ENCODE data around the gene CCDC27.
"Not testable (repeated sequence)": the region's sequence is repeated elsewhere in the genome, so short reads cannot be mapped to it uniquely, and the experiment has no call there.

CCDC27 gene

DNA sequence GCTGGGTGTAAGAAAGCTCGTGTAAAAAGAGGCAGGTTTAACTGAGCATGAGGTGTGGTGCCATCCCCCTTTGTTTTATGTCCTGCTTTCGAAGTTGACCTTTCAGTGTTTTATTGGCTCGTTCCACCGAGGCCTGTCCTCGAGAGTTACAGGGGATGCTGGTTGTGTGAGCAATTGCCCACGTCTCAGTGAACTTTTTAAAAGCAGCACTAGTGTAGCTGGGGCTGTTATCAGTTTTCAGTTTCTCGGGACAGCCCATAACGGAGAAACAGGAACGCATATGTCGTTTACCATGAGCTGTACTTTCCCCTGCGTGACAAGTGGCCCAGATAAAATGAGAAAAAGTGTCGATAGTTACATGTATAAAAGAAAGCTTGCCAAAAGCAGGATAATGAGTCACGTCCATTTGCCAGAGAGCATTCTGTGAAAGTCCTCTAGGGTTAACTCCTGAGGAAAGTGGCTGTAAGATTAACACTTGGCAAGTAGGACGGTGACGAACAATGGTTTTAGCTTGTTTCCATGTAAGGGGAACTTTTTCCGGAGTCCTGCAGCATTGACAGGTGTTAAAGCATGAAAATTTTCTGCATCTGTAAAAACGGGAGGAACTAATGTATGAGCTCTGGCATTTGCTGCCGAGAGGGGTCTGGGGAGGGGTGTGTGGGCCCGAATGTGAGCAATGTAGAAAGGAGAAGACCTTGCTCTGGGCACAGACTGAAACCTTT is 51.8 kb downstream of the CCDC27 start:
- ATAC-seq = no peak
- TF ChIP-seq, protein P1, sequence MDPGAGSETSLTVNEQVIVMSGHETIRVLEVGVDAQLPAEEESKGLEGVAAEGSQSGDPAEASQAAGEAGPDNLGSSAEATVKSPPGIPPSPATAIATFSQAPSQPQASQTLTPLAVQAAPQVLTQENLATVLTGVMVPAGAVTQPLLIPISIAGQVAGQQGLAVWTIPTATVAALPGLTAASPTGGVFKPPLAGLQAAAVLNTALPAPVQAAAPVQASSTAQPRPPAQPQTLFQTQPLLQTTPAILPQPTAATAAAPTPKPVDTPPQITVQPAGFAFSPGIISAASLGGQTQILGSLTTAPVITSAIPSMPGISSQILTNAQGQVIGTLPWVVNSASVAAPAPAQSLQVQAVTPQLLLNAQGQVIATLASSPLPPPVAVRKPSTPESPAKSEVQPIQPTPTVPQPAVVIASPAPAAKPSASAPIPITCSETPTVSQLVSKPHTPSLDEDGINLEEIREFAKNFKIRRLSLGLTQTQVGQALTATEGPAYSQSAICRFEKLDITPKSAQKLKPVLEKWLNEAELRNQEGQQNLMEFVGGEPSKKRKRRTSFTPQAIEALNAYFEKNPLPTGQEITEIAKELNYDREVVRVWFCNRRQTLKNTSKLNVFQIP (CRISPR knock-in tag; IDR thresholded peaks at IDR 0.05; ENCODE audit: borderline replicate concordance, low read depth) = no peak
- TF ChIP-seq GLIS3 (CRISPR knock-in tag; IDR thresholded peaks at IDR 0.05) (no peak), ZNF8 (CRISPR knock-in tag; IDR thresholded peaks at IDR 0.05) (no peak), ISL1 (CRISPR knock-in tag; IDR thresholded peaks at IDR 0.05) (no peak), SNAI2 (CRISPR knock-in tag; IDR thresholded peaks at IDR 0.05) (no peak), BACH2 (CRISPR knock-in tag; IDR thresholded peaks at IDR 0.05; ENCODE audit: borderline replicate concordance) (no peak), ZFP3 (CRISPR knock-in tag; IDR thresholded peaks at IDR 0.05) (no peak), ZNF565 (CRISPR knock-in tag; conservative IDR thresholded peaks at IDR 0.05; ENCODE audit: low read depth) (no peak), OSR1 (CRISPR knock-in tag; IDR thresholded peaks at IDR 0.05) (no peak), ZNF70 (CRISPR knock-in tag; IDR thresholded peaks at IDR 0.05) (no peak), ZC3H10 (CRISPR knock-in tag; IDR thresholded peaks at IDR 0.05) (no peak), ESRRG (CRISPR knock-in tag; IDR thresholded peaks at IDR 0.05) (no peak), CSDC2 (CRISPR knock-in tag; IDR thresholded peaks at IDR 0.05) (no peak), RARB (CRISPR knock-in tag; IDR thresholded peaks at IDR 0.05) (no peak), ZFP30 (CRISPR knock-in tag; IDR thresholded peaks at IDR 0.05) (no peak), TOX (CRISPR knock-in tag; IDR thresholded peaks at IDR 0.05; ENCODE audit: borderline replicate concordance) (no peak), ARNTL (CRISPR knock-in tag; IDR thresholded peaks at IDR 0.05; ENCODE audit: borderline replicate concordance, low read depth) (no peak)
- TF ChIP-seq, protein P2, sequence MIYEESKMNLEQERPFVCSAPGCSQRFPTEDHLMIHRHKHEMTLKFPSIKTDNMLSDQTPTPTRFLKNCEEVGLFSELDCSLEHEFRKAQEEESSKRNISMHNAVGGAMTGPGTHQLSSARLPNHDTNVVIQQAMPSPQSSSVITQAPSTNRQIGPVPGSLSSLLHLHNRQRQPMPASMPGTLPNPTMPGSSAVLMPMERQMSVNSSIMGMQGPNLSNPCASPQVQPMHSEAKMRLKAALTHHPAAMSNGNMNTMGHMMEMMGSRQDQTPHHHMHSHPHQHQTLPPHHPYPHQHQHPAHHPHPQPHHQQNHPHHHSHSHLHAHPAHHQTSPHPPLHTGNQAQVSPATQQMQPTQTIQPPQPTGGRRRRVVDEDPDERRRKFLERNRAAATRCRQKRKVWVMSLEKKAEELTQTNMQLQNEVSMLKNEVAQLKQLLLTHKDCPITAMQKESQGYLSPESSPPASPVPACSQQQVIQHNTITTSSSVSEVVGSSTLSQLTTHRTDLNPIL (CRISPR knock-in tag; IDR thresholded peaks at IDR 0.05; ENCODE audit: low read depth) = no peak
- TF ChIP-seq, protein P3, sequence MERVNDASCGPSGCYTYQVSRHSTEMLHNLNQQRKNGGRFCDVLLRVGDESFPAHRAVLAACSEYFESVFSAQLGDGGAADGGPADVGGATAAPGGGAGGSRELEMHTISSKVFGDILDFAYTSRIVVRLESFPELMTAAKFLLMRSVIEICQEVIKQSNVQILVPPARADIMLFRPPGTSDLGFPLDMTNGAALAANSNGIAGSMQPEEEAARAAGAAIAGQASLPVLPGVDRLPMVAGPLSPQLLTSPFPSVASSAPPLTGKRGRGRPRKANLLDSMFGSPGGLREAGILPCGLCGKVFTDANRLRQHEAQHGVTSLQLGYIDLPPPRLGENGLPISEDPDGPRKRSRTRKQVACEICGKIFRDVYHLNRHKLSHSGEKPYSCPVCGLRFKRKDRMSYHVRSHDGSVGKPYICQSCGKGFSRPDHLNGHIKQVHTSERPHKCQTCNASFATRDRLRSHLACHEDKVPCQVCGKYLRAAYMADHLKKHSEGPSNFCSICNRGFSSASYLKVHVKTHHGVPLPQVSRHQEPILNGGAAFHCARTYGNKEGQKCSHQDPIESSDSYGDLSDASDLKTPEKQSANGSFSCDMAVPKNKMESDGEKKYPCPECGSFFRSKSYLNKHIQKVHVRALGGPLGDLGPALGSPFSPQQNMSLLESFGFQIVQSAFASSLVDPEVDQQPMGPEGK (CRISPR knock-in tag; IDR thresholded peaks at IDR 0.05; ENCODE audit: borderline replicate concordance) = no peak
- TF ChIP-seq, protein P4, sequence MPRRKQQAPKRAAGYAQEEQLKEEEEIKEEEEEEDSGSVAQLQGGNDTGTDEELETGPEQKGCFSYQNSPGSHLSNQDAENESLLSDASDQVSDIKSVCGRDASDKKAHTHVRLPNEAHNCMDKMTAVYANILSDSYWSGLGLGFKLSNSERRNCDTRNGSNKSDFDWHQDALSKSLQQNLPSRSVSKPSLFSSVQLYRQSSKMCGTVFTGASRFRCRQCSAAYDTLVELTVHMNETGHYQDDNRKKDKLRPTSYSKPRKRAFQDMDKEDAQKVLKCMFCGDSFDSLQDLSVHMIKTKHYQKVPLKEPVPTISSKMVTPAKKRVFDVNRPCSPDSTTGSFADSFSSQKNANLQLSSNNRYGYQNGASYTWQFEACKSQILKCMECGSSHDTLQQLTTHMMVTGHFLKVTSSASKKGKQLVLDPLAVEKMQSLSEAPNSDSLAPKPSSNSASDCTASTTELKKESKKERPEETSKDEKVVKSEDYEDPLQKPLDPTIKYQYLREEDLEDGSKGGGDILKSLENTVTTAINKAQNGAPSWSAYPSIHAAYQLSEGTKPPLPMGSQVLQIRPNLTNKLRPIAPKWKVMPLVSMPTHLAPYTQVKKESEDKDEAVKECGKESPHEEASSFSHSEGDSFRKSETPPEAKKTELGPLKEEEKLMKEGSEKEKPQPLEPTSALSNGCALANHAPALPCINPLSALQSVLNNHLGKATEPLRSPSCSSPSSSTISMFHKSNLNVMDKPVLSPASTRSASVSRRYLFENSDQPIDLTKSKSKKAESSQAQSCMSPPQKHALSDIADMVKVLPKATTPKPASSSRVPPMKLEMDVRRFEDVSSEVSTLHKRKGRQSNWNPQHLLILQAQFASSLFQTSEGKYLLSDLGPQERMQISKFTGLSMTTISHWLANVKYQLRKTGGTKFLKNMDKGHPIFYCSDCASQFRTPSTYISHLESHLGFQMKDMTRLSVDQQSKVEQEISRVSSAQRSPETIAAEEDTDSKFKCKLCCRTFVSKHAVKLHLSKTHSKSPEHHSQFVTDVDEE (CRISPR knock-in tag; IDR thresholded peaks at IDR 0.05) = no peak

DNA sequence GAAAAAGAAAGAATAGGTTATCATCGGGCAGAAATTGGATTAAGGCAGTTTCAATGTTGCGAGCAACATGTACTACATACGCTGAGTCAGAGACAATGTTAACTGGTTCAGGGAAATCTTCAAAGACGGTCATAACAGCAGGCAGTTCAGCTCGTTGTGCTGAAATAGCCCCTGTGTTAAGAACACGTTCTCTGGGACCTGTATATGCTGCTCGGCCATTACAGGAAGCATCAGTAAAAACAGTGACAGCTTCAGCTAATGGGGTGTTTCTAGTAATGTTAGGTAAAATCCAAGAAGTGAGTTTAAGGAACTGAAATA is 52.3 kb downstream of the CCDC27 start:
- not testable (repeated sequence) for ATAC-seq

DNA sequence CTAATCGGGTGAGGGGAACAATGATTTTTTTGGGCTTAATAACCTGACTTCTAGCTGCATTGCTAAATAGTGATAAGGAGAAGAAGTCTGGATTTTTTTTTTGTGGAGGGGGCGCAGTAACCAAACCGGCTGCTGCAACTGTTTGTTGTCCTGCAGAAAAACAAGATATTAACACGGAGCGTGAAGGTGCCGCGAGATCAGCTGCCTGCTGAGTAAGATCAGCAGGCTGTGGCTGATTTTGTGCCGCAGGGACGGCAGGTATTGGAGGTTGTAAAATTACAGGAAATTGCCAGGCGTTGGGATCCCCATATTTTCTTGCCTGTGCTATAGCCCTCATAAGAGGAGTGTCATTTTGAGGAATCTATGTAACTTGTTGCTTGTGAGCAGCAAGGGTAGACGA is 52.8 kb downstream of the CCDC27 start:
- ATAC-seq = no peak
- TF ChIP-seq TOX (CRISPR knock-in tag; IDR thresholded peaks at IDR 0.05; ENCODE audit: borderline replicate concordance) (no peak), ZNF8 (CRISPR knock-in tag; IDR thresholded peaks at IDR 0.05) (no peak), SNAI2 (CRISPR knock-in tag; IDR thresholded peaks at IDR 0.05) (no peak), PPARA (CRISPR knock-in tag; IDR thresholded peaks at IDR 0.05; ENCODE audit: borderline replicate concordance) (no peak), GLIS3 (CRISPR knock-in tag; IDR thresholded peaks at IDR 0.05) (no peak), ZFP30 (CRISPR knock-in tag; IDR thresholded peaks at IDR 0.05) (no peak)
- TF ChIP-seq, protein P1 (CRISPR knock-in tag; IDR thresholded peaks at IDR 0.05; ENCODE audit: borderline replicate concordance, low read depth) = no peak
- TF ChIP-seq, protein P2 (CRISPR knock-in tag; IDR thresholded peaks at IDR 0.05; ENCODE audit: low read depth) = no peak
- TF ChIP-seq, protein P4 (CRISPR knock-in tag; IDR thresholded peaks at IDR 0.05) = no peak

All from SK-N-SH treated with all-trans-retinoic acid at 6 μM for 48 hours (cell line).